ENCODE measurements around the gene UBE2S. TPM values are rescaled to one million over a fixed set of nuclear protein-coding genes. Genes with fewer than 3 reads are reported as not detected.
"Not testable (repeated sequence)": the region's sequence is repeated elsewhere in the genome, so short reads cannot be mapped to it uniquely, and the experiment has no call there.

UBE2S gene
- 22.3 TPM for total RNA-seq

DNA sequence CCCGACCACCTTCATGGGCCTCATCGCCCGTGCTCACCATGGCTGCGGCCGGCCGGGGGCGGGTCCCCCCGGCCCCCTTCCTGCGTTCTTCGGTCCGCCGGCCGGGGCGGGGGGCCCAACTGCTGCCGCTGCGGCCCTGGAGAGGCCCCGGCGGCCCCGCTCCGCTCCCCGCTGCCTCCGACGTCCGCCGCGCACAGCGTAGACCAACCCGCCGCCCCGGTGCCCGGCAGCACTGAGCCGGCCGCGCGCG, at the start of gene UBE2S:
Gene UBE2S, minus strand, starts transcription at position 239 of the 250 bp plus-strand sequence. Its CDS starts 199 bp downstream, at position 40.
- Histone ChIP-seq H3K27ac (peak within 1 kb of the TSS; percentile 92), H3K36me3 (peaks cover 0 to 28% of the 10 kb centered on the region in 2 donors), H3K4me1 (peaks cover 26% of the 10 kb centered on the region), H3K4me3 (peak within 1 kb of the TSS; percentile 76 to 100)
- H3K27me3 ChIP-seq; H3K9me3 ChIP-seq; DNase-seq (ENCODE audit: extremely low spot score in 2 of 2): not testable (repeated sequence)
- intact Hi-C loops (cut with DNase I), result loop anchor here (10.0 kb wide), 1 partner anchor 197 kb away; the partner anchor contains the start of genes ZNF524 and ZNF865
- TF ChIP-seq POLR2A (IDR thresholded peaks at IDR 0.05), result peak; percentile 19 to 95

DNA sequence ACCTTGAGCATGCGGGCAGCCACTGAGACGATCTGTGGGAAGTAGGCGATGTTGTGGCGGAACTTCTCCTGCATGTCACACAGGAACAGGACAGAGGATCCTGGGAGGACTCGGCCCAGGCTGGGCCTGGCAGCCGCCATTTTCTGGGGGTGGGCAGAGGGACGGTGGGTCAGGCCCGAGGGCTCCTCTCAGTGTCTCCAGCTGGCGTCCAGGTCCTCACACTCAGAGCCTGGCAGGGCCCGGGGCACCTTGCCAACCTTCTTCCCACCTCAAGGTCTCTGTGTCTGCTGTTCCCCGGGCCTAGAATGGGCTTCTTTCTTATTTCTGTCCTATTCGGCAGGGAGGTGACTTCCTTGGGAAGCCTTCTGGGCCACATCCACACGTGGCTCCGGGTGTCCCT, 48.8 kb upstream of the UBE2S start:
- no peak overlapping the region for H3K27ac ChIP-seq
- H3K27me3 ChIP-seq, result peaks cover 11% of the 10 kb centered on the region
- intact Hi-C loops (cut with DNase I), result no loop called here
- H3K36me3 ChIP-seq, result peaks cover 0 to 5% of the 10 kb centered on the region in 2 donors
- peaks cover 37% of the 10 kb centered on the region for H3K4me1 ChIP-seq
- no peaks in the 10 kb centered on the region for H3K9me3 ChIP-seq
- no peak overlapping the region for H3K4me3 ChIP-seq
- TF ChIP-seq POLR2AphosphoS5 (IDR thresholded peaks at IDR 0.05; ENCODE audit: insufficient read depth in 1 of 2, low read depth in 1 of 2) (no peak), POLR2A (IDR thresholded peaks at IDR 0.05) (no peak)
- TF ChIP-seq, protein P1, sequence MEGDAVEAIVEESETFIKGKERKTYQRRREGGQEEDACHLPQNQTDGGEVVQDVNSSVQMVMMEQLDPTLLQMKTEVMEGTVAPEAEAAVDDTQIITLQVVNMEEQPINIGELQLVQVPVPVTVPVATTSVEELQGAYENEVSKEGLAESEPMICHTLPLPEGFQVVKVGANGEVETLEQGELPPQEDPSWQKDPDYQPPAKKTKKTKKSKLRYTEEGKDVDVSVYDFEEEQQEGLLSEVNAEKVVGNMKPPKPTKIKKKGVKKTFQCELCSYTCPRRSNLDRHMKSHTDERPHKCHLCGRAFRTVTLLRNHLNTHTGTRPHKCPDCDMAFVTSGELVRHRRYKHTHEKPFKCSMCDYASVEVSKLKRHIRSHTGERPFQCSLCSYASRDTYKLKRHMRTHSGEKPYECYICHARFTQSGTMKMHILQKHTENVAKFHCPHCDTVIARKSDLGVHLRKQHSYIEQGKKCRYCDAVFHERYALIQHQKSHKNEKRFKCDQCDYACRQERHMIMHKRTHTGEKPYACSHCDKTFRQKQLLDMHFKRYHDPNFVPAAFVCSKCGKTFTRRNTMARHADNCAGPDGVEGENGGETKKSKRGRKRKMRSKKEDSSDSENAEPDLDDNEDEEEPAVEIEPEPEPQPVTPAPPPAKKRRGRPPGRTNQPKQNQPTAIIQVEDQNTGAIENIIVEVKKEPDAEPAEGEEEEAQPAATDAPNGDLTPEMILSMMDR (IDR thresholded peaks at IDR 0.05), result no peak
- no peak for DNase-seq (ENCODE audit: extremely low spot score in 2 of 2)

DNA sequence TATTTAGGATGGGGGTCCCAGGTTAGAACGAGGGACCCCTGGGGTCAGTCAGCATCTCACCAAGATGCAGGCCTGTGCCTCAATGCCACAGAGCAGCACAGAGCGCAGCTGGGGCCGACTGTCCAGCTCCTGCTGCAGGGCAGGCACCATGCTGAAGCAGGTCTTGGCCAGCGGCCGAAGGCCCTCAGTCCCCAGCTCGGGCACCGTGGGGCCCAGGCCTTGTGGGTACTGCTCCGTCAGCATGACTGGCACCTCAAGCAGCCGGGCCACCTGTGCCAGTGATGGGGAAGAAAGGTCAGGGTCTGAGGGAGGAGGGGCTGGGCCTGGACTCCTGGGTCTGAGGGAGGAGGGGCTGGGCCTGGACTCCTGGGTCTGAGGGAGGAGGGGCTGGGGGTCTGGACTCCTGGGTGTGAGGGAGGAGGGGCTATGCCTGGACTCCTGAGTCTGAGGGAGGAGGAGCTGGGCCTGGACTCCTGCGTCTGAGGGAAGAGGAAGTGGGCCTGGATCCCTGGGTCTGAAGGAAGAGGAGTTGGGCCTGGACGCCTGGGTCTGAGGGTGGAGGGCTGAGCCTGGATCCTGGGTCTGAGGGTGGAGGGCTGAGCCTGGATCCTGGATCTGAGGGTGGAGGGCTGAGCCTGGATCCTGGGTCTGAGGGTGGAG, 48.1 kb upstream of the UBE2S start:
- Histone ChIP-seq H3K4me1 (peaks cover 36% of the 10 kb centered on the region), H3K9me3 (no peaks in the 10 kb centered on the region), H3K4me3 (no peak overlapping the region), H3K27ac (no peak overlapping the region), H3K27me3 (peaks cover 17% of the 10 kb centered on the region), H3K36me3 (peaks cover 0 to 5% of the 10 kb centered on the region in 2 donors)
- DNase-seq (ENCODE audit: extremely low spot score in 2 of 2), result no peak
- TF ChIP-seq, protein P1 (IDR thresholded peaks at IDR 0.05), result no peak
- TF ChIP-seq POLR2AphosphoS5 (IDR thresholded peaks at IDR 0.05; ENCODE audit: insufficient read depth in 1 of 2, low read depth in 1 of 2), result no peak
- no peak for TF ChIP-seq POLR2A (IDR thresholded peaks at IDR 0.05)
- intact Hi-C loops (cut with DNase I), result no loop called here

DNA sequence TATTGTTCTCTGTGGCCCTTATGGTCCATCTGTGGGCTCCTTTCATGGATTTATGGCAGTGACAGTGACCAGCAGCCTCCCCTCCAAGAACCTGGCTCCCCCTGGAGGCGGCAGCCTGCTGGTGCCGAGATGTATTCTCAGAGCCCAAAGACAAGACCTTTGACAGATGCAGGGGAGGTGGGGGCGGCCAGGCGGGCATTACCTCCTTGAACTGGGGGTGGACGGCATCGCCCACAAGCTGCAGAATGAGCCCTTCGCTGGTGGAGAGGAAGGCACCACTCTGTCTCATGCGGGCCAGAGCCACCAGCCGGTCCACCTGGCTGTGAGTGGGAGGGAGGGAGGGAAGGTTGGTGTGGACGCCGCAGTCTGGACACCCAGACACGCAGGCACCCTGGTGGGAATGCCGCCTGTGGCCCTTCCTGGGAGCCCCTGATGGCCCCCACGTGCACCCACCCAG, 47.2 kb upstream of the UBE2S start:
- intact Hi-C loops (cut with DNase I), result no loop called here
- Histone ChIP-seq H3K4me1 (peaks cover 27% of the 10 kb centered on the region), H3K9me3 (no peaks in the 10 kb centered on the region), H3K27ac (no peak overlapping the region), H3K4me3 (no peak overlapping the region), H3K27me3 (peaks cover 17% of the 10 kb centered on the region), H3K36me3 (peaks cover 0 to 5% of the 10 kb centered on the region in 2 donors)
- DNase-seq (ENCODE audit: extremely low spot score in 2 of 2), result no peak
- TF ChIP-seq POLR2AphosphoS5 (IDR thresholded peaks at IDR 0.05; ENCODE audit: insufficient read depth in 1 of 2, low read depth in 1 of 2), result no peak
- no peak for TF ChIP-seq POLR2A (IDR thresholded peaks at IDR 0.05)
- TF ChIP-seq, protein P1 (IDR thresholded peaks at IDR 0.05), result no peak

DNA sequence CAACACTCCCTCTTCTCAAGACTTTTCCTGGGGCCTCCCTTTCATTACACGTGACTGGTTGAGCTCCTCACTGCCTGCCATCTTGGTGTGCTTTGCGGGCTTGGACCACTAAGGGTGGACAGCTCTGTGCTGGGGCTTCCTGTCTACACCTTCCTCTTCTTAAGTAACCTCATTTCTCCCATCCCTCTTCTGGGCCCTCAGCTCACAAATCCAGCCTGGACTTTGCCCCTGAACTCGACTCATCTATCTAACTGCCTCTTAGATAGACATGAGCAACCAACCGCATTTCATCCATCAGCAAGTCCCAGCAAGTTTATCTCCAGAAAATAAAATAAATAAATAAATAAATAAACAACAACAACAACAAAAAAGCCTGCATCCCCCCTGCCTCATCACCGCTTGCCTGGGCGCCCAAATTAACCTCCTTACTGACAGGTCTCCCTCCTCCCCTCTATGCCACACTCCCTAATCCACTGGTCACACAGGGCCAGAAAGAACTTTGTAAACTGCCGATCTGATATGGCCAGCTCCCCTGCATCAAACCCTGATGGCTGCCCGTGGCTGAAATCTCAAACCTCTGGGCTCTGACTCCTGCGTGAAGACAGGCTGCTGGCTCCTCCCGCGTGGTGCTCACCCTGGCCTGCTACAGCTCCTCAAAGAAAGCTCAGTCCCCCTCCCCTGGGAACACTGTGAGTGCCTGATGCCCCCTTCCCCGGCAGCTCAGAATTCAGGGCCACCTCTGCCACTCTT, 46.1 kb upstream of the UBE2S start:
- no peaks in the 10 kb centered on the region for H3K9me3 ChIP-seq
- peaks cover 20% of the 10 kb centered on the region for H3K4me1 ChIP-seq
- no peak for DNase-seq (ENCODE audit: extremely low spot score in 2 of 2)
- H3K4me3 ChIP-seq, result no peak overlapping the region
- intact Hi-C loops (cut with DNase I), result no loop called here
- TF ChIP-seq POLR2A (IDR thresholded peaks at IDR 0.05), result no peak
- TF ChIP-seq POLR2AphosphoS5 (IDR thresholded peaks at IDR 0.05; ENCODE audit: insufficient read depth in 1 of 2, low read depth in 1 of 2), result no peak
- TF ChIP-seq, protein P1 (IDR thresholded peaks at IDR 0.05), result no peak
- peaks cover 17% of the 10 kb centered on the region for H3K27me3 ChIP-seq
- no peak overlapping the region for H3K27ac ChIP-seq
- peaks cover 0 to 5% of the 10 kb centered on the region in 2 donors for H3K36me3 ChIP-seq
